Measurements from ENCODE around the gene CD58. TPM values are rescaled to one million over a fixed set of nuclear protein-coding genes. Genes with fewer than 3 reads are reported as not detected.

Gene CD58
- total RNA-seq, 2 experiments from 2014 or later, result 23.6 to 25.1 TPM

GRCh38 chr1:116501870-116502244 lies 69.0 kb downstream of the CD58 start:
- H3K4me3 Mint-ChIP-seq, result no peak overlapping the region
- no peak for ATAC-seq (ENCODE audit: low read depth)
- no peak for DNase-seq
- no peaks in the 10 kb centered on the region for H3K9me3 Mint-ChIP-seq
- POLR2A ChIA-PET, result interaction anchor here (2.5 kb wide), 1 partner anchor 13 kb away, joined by 7 read pairs; no protein-coding TSS in a partner anchor
- H3K4me1 Mint-ChIP-seq, result peaks cover 53% of the 10 kb centered on the region
- peaks cover 15% of the 10 kb centered on the region for H3K36me3 Mint-ChIP-seq
- no peak overlapping the region for H3K27ac Mint-ChIP-seq
- no peaks in the 10 kb centered on the region for H3K27me3 Mint-ChIP-seq

- H3K36me3 Mint-ChIP-seq, result peaks cover 15% of the 10 kb centered on the region
- POLR2A ChIA-PET, result interaction anchor here (2.5 kb wide), 1 partner anchor 14 kb away, joined by 7 read pairs; no protein-coding TSS in a partner anchor
- ATAC-seq (ENCODE audit: low read depth) (no peak), DNase-seq (no peak)
- H3K4me1 Mint-ChIP-seq, result peaks cover 55% of the 10 kb centered on the region
- no peak overlapping the region for H3K27ac Mint-ChIP-seq
- no peaks in the 10 kb centered on the region for H3K9me3 Mint-ChIP-seq
- H3K4me3 Mint-ChIP-seq, result no peak overlapping the region
- no peaks in the 10 kb centered on the region for H3K27me3 Mint-ChIP-seq
Observed at GRCh38 chr1:116501125-116501869, 69.5 kb downstream of the CD58 start.

GRCh38 chr1:116498789-116499628 lies 71.8 kb downstream of the CD58 start:
- no peaks in the 10 kb centered on the region for H3K27me3 Mint-ChIP-seq
- POLR2A ChIA-PET, result interaction anchor here (0.7 to 3.1 kb wide), 8 partner anchors 15 to 360 kb away, joined by 3 to 28 read pairs (median 4); no protein-coding TSS in a partner anchor
- H3K9me3 Mint-ChIP-seq, result no peaks in the 10 kb centered on the region
- H3K4me3 Mint-ChIP-seq, result peak overlapping the region; percentile 11
- DNase-seq (peak; percentile 46), ATAC-seq (ENCODE audit: low read depth) (peak; percentile 68)
- H3K27ac Mint-ChIP-seq, result no peak overlapping the region
- peaks cover 41% of the 10 kb centered on the region for H3K4me1 Mint-ChIP-seq
- H3K36me3 Mint-ChIP-seq, result peaks cover 15% of the 10 kb centered on the region

GRCh38 chr1:116497656-116498055 lies 73.2 kb downstream of the CD58 start:
- peaks cover 9% of the 10 kb centered on the region for H3K36me3 Mint-ChIP-seq

GRCh38 chr1:116496898-116497297 lies 73.9 kb downstream of the CD58 start:
- DNase-seq, result no peak
- Mint-ChIP-seq H3K27ac (no peak overlapping the region), H3K9me3 (no peaks in the 10 kb centered on the region), H3K27me3 (no peaks in the 10 kb centered on the region), H3K4me3 (no peak overlapping the region), H3K36me3 (peaks cover 3% of the 10 kb centered on the region), H3K4me1 (peaks cover 22% of the 10 kb centered on the region)
- POLR2A ChIA-PET, result interaction anchor here (3.1 kb wide), 1 partner anchor 358 kb away, joined by 28 read pairs; no protein-coding TSS in a partner anchor
- no peak for ATAC-seq (ENCODE audit: low read depth)

More at GRCh38 chr1:116497656-116498055, 73.2 kb downstream of the CD58 start:
- Mint-ChIP-seq H3K9me3 (no peaks in the 10 kb centered on the region), H3K27me3 (no peaks in the 10 kb centered on the region), H3K4me3 (no peak overlapping the region), H3K4me1 (peaks cover 28% of the 10 kb centered on the region), H3K27ac (peak overlapping the region; percentile 34)
- DNase-seq (no peak), ATAC-seq (ENCODE audit: low read depth) (no peak)
- POLR2A ChIA-PET, result interaction anchor here (1.1 to 3.1 kb wide), 2 partner anchors 79 to 359 kb away, joined by 3 to 28 read pairs; no protein-coding TSS in a partner anchor

- POLR2A ChIA-PET, result no interaction called here
- H3K36me3 Mint-ChIP-seq, result peaks cover 2% of the 10 kb centered on the region
- H3K9me3 Mint-ChIP-seq, result no peaks in the 10 kb centered on the region
- peak overlapping the region; percentile 47 for H3K27ac Mint-ChIP-seq
- ATAC-seq (ENCODE audit: low read depth) (no peak), DNase-seq (no peak)
- H3K27me3 Mint-ChIP-seq, result no peaks in the 10 kb centered on the region
- no peak overlapping the region for H3K4me3 Mint-ChIP-seq
- peaks cover 21% of the 10 kb centered on the region for H3K4me1 Mint-ChIP-seq
Observed at GRCh38 chr1:116496380-116496779, 74.4 kb downstream of the CD58 start.

- Mint-ChIP-seq H3K4me3 (no peak overlapping the region), H3K4me1 (peaks cover 22% of the 10 kb centered on the region), H3K27me3 (no peaks in the 10 kb centered on the region), H3K27ac (no peak overlapping the region), H3K36me3 (peaks cover 1% of the 10 kb centered on the region), H3K9me3 (no peaks in the 10 kb centered on the region)
- POLR2A ChIA-PET, result no interaction called here
- ATAC-seq (ENCODE audit: low read depth) (no peak), DNase-seq (no peak)
Observed at GRCh38 chr1:116495535-116495934, 75.3 kb downstream of the CD58 start.

- Mint-ChIP-seq H3K4me3 (no peak overlapping the region), H3K4me1 (peaks cover 22% of the 10 kb centered on the region), H3K9me3 (no peaks in the 10 kb centered on the region), H3K36me3 (no peaks in the 10 kb centered on the region), H3K27me3 (no peaks in the 10 kb centered on the region), H3K27ac (peak overlapping the region; percentile 13)
- DNase-seq (no peak), ATAC-seq (ENCODE audit: low read depth) (no peak)
- POLR2A ChIA-PET, result no interaction called here
Observed at GRCh38 chr1:116494745-116495144, 76.1 kb downstream of the CD58 start.

GRCh38 chr1:116494353-116494692 lies 76.5 kb downstream of the CD58 start:
- no peaks in the 10 kb centered on the region for H3K9me3 Mint-ChIP-seq
- DNase-seq, result no peak
- no peaks in the 10 kb centered on the region for H3K36me3 Mint-ChIP-seq
- no peak overlapping the region for H3K4me3 Mint-ChIP-seq
- POLR2A ChIA-PET, result no interaction called here
- H3K4me1 Mint-ChIP-seq, result peaks cover 23% of the 10 kb centered on the region
- no peak overlapping the region for H3K27ac Mint-ChIP-seq
- H3K27me3 Mint-ChIP-seq, result no peaks in the 10 kb centered on the region
- no peak for ATAC-seq (ENCODE audit: low read depth)

GRCh38 chr1:116493484-116494352 lies 77.1 kb downstream of the CD58 start:
- Mint-ChIP-seq H3K4me1 (peaks cover 20% of the 10 kb centered on the region), H3K36me3 (no peaks in the 10 kb centered on the region), H3K9me3 (no peaks in the 10 kb centered on the region), H3K27ac (no peak overlapping the region), H3K4me3 (no peak overlapping the region), H3K27me3 (no peaks in the 10 kb centered on the region)
- DNase-seq (no peak), ATAC-seq (ENCODE audit: low read depth) (no peak)
- POLR2A ChIA-PET, result no interaction called here

GRCh38 chr1:116493036-116493435 lies 77.8 kb downstream of the CD58 start:
- H3K36me3 Mint-ChIP-seq, result no peaks in the 10 kb centered on the region
- no peaks in the 10 kb centered on the region for H3K9me3 Mint-ChIP-seq
- peaks cover 2% of the 10 kb centered on the region for H3K27me3 Mint-ChIP-seq
- H3K27ac Mint-ChIP-seq, result no peak overlapping the region
- ATAC-seq (ENCODE audit: low read depth), result no peak
- POLR2A ChIA-PET, result no interaction called here
- no peak for DNase-seq
- peaks cover 20% of the 10 kb centered on the region for H3K4me1 Mint-ChIP-seq
- no peak overlapping the region for H3K4me3 Mint-ChIP-seq

- Mint-ChIP-seq H3K4me3 (no peak overlapping the region), H3K9me3 (no peaks in the 10 kb centered on the region), H3K4me1 (peaks cover 19% of the 10 kb centered on the region), H3K27ac (no peak overlapping the region), H3K36me3 (no peaks in the 10 kb centered on the region), H3K27me3 (peaks cover 9% of the 10 kb centered on the region)
- DNase-seq (no peak), ATAC-seq (ENCODE audit: low read depth) (no peak)
- POLR2A ChIA-PET, result no interaction called here
Observed at GRCh38 chr1:116492358-116492811, 78.4 kb downstream of the CD58 start.

All from activated naive CD8-positive, alpha-beta T cell treated with anti-CD3 and anti-CD28 coated beads, Interleukin-2, amount 10 ng/mL, durations not matched to agents 7 days and 5 days (primary cell).